GM18505 (cell line): ENCODE results near the gene RAB38.

Source experiments
- ATAC-seq: cut with Tn5 transposase; IDR thresholded peaks from one replicate; pipeline ENCODE4 v1.9.1; 2021; ENCODE audit not compliant: unreplicated experiment
- POLR2A ChIP-seq: IDR thresholded peaks from 4 replicates; pipeline ENCODE4 v1.6.1; 2011; ENCODE audit warnings: borderline replicate concordance; ENCODE audit not compliant: insufficient read depth, insufficient read length; ENCODE audit errors: extremely low read depth

Gene RAB38

DNA sequence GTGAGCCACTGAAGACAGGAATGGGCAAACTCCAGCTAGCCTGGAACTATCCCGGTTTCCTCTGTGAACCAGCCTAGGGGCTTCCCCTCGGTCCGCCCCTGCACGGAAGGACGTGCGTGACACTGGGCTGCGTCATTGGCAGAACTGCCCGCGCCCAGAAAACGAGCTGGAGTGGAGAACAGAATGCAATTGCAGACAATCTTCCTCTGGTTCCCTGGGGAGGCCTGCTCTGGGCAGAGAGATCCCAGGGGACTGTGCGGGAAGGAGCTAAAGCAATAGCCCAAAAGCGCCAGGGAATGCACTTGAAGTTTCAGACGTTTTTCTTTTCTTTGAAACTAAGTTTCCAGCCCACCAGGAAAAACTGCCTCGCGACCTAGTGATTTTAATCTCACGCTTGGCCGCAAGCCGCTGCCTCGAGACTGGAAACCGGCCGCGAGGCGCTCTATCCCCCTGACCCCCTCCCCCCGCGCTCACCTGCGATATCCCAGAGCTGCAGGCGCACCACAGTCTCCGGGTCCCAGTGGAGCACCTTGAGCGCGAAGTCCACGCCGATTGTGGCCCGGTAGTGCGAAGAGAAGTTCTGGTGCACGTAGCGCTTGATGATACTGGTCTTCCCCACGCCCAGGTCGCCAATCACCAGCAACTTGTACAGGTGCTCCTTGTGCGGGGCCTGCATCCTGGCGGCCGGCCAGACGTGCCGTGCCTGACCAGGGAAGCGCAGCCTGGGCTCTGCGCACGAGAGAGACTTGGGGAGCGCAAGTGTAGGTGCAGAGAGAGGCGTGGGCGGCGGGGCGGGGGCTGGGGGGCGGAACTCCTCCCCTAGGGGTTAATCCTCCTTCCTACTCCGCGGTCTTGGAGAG, at the start of gene RAB38:
TSS of gene RAB38 (minus strand) at position 735 of the 860 bp plus-strand sequence. CDS start at position 676, 59 bp downstream.
- peak; percentile 45 for ATAC-seq
- no peak for TF ChIP-seq POLR2A

DNA sequence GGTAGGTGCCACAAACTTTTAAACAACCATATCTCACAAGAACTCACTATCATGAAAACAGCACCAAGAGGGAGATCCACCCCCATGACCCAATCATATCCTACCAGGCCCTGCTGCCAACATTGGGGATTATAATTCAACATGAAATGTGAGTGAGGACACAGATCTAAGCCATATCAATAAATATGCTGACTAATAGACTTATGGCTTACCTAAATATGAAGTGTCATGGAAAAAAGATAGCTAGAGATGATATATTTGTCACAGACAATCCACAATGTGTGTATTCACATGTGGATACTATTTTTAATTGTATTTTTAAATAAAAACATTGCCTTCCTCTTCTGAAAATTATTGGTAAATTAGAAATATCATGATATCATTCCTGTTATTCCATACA, 38.2 kb upstream of the RAB38 start:
- TF ChIP-seq POLR2A: no peak
- no peak for ATAC-seq

DNA sequence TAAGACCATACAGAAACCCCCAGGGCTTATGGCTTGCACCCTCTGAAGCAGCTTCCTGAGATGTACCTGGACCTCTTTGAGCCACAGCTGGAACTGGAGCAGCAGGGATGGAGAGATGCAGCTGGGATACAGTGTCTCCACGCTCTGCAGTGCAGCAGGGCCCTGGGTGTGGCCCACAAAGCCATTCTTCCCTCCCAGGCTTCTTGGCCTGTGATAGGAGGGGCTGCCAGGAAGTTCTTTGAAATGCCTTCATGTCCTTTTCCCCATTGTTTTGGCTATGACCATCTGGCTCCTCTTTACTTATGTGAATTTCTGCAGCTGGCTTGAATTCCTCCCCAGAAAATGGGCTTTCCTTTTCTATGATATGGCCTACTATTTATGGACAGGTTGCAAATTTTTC, 37.1 kb upstream of the RAB38 start:
- ATAC-seq: no peak
- no peak for TF ChIP-seq POLR2A

DNA sequence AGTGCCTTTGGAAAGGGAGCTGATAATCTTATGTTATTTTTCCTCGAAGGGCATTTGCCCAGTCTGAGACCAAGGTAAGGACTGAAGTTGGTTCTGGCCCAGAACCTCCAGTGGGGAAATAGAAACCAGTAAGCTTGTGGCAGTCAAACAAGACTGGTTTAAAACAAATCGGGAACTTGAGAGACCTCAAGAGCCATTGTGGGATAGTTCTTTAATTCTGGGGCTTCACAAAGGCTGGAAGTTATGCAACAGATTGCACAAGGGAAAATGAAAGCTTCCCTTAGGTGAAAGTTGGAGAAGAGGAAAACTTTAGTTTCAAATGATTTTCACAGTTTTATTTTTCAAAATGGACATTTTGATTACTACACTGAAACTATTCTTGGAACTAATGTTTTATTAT, 33.5 kb upstream of the RAB38 start:
- no peak for TF ChIP-seq POLR2A
- no peak for ATAC-seq

DNA sequence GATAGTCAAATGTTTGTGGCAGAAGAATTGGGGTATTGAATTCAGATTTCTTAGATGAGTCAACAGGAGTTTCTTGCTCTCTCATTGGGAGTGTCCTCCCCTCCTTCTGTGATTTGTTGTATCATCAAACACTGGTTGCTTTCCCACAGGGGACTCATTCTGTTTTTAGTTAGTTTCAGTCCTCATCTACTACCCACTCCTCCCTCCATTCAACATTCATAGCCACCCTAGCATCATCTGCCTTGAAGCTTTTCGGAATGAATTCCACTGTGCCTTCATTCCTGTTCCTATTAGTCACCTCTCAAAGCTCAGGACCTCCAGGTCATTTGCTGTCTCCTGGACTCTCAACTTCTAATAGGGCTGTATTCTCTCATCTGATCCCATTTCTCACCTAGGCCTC, 31.5 kb upstream of the RAB38 start:
- ATAC-seq: peak; percentile 81
- no peak for TF ChIP-seq POLR2A

DNA sequence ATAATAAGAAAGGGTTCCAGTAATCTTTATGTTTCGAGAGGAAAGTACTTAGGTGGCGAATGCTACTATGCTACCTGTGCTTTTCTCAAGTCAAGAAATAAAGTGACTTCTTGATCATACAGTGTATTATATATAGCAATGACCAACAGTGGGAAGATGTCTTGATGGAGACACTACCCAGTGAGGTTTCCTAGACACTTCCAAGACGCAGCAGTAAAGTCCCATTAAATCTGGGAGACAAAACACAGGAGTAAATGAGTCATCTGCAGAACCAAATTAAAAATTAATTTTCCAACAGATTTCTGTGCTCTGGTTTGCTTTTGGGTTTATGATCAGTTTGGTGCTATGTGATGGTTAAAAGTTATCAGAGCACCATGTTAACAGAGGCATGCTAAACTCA, 29.1 kb upstream of the RAB38 start:
- no peak for TF ChIP-seq POLR2A
- no peak for ATAC-seq

DNA sequence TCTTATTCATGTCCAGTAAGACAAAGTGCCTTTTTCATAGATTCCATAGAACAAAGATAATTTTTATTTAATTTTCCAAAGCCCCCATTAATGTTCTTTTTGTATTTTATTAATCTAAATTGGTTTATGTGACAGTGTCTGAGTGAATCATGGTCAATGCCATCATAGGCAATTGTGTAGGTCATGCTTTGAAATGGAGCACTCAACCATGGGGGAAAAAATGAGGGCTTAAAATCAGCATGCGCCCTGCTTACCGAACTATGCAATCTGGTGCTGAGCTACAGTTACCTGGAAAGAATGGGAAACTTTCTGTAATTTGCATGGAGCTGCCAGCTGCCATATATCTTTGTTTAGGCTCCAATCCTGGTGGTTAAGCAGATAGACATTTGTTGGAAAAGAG, 28.4 kb upstream of the RAB38 start:
- ATAC-seq: no peak

DNA sequence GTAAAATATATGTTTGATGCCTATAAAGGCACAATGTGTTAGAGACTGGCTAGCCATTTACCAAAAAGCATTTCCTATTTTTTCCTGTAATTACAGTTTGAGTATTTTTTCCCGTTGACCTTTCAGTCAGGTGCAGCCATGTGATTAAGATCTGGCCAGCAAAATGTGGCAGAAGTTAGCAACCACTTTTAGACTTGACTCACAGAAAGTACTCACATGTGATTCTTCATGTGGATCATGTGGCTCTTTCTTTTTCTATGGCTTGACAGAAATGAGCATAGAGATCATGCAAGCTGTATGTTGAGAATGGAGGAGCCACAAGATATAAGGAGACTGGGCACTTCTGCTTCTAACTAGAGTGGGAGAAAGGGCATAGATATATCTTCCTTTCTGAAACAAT, 27.3 kb upstream of the RAB38 start:
- TF ChIP-seq POLR2A: no peak
- ATAC-seq: no peak

More for the DNA sequence above, 28.4 kb upstream of the RAB38 start:
- no peak for TF ChIP-seq POLR2A

DNA sequence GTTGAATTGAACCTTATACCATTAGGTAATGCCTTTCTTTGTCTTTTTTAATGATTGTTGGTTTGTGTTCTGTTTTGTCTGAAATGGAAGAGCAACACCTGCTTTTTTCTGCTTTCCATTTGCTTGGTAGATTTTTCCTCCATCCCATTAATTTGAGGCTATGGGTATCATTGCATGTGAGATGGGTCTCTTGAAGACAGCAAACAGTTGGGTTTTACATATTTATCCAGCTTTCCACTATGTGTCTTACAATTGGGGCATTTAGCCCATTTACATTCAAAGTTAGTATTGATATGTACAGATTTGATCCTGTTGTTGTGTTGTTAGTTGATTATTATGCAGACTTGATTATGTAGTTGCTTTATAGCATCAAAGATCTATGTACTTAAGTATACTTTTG, 21.1 kb upstream of the RAB38 start:
- no peak for TF ChIP-seq POLR2A
- no peak for ATAC-seq

DNA sequence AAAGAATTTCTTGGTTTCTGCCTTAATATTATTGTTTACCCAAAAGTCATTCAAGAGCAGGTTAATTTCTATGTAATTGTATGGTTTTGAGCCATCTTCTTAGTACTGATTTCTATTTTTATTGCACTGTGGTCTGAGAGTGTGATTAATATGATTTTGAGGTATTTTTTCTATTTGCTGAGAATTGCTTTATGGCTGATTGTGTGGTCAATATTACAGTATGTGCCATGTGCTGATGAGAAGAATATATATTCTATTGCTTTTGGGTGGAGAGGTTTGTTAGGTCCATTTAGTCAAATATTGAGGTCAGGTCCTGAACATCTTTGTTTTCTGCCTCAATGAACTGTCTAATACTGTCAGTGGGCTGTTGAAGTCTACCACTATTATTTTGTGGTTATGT, 20.7 kb upstream of the RAB38 start:
- ATAC-seq: no peak
- TF ChIP-seq POLR2A: no peak

DNA sequence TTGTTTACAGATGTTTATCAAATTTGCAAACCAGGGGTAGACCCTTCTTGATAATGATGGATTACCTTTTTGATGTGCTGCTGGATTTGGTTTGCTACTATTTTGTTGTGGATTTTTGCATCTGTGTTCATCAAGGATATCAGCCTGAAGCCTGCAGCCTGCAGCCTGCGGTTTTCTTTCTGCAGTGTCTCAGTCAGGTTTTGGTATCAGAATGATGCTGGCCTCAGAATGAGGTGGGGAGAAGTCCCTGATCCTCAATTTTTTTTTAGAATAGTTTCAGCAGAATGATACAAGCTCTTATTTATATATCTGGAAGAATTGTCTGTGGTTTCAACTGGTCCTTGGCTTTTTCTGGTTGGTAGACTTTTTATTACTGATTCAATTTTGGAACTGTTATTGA, 19.7 kb upstream of the RAB38 start:
- ATAC-seq: peak; percentile 69
- no peak for TF ChIP-seq POLR2A

DNA sequence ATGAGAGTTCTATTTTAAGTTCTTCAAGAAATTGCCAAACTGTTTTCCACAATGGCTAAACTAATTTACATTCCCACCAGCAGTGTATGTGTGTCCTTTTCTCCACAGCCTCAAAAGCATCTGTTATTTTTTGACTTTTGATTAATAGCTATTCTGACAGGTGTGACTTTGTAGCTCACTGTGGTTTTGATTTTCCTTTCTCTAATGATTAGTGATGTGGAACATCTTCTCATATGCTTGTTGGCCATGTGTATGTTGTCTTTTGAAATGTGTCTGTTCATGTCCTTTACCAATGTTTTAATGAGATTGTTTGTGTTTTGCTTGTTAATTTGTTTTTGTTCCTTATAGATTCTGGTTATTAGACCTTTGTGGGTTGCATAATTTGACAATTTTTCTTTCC, 18.0 kb upstream of the RAB38 start:
- no peak for ATAC-seq
- no peak for TF ChIP-seq POLR2A

DNA sequence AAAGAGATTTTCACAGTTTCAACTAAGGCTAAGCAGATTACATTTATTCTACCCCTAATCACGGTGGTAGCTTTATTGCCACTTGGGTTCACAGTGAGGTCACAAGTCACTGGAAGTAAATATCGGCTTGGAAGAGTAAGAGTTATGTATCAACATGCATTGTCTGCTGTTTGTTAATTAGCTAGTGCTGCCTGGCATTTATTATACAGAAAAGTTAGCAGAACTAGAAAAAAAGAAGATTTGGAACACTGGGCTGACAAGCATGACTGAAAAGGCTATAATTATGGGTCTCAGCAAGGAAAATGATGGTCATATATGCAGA, 13.7 kb upstream of the RAB38 start:
- no peak for TF ChIP-seq POLR2A
- ATAC-seq: no peak

DNA sequence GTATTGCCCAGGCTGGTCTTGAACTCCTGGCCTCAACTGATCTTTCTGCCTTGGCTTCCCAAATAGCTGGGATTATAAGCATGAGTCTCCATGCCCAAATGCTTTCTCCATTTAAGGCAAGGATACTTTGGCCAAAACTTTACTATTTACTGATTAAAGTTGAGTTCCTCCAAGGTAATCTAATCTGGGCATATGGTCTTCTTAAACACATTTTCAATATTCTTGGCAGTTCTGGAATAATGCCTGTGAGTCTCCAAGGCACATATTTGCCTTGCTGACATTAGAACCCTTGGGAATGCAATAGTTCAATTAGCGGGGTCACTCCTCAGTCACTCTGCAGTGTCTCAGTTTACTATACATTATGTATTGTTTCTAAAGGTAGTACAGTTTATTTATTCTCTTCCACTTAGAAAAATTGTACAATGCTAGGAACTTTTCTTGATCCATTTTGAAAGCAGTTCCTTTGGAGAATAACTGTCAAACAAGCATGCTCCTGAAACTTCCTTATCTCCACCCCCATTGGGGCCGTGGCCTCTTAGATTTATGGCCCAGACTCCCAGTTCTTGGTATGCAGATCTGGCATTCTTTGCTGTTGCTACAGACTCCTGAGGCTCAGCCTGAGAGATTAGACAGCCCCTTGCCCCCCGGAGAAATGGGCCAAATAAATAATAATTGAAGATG, 13.1 kb upstream of the RAB38 start:
- no peak for TF ChIP-seq POLR2A
- ATAC-seq: no peak

DNA sequence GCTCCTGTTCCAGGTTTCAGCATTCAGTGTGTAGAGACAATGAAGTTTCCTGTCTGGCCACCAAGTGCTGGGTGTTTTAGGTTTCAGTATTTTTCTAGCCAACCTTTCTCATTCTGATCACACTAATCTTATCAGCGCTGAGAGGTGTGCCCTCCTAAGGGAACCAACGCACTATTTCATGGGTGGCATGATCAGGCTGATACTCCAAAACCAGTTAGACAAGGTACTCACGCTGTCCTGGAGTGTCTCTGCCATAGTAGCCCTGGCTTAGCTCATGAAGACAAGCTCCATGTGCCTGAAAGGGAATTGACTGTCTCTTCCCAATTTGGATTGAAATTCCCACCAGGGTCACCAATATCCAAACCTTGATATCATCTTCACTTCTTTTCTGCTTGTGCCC, 8.0 kb upstream of the RAB38 start:
- ATAC-seq: no peak

DNA sequence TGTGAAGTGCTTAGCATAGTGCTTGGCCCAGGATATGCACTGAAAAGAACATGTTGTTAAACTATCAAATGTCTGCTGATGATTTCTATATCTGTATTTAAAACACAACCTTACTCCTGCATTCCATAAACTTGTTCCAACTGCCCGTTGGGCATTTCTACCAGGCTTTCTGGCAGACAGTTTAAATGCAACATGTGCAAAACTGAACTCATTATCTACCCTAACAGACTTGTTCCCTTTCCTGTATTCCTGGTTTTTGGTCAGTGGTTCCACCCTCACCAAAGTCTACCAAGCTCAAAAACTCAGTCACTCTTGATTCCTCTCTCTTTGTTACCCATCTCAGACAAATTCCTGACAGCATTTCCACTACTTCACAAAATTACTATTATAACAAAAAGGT, 6.5 kb upstream of the RAB38 start:
- TF ChIP-seq POLR2A: no peak
- no peak for ATAC-seq

More for the DNA sequence above, 8.0 kb upstream of the RAB38 start:
- no peak for TF ChIP-seq POLR2A
